ENCODE measurements around the gene ADRA1B.

GRCh38 chr5:159982421-159983173 lies 66.3 kb downstream of the ADRA1B start:
- TF ChIP-seq FOXM1 (IDR thresholded peaks at IDR 0.05; ENCODE audit: borderline replicate concordance) = no peak
- no peak for TF ChIP-seq NFRKB (IDR thresholded peaks at IDR 0.05)
- no peak for TF ChIP-seq CTBP1 (IDR thresholded peaks at IDR 0.05; ENCODE audit: borderline replicate concordance)
- TF ChIP-seq SUZ12 (IDR thresholded peaks at IDR 0.05) = no peak

All from HEK293T (cell line).